Fibroblast of lung (primary cell): ENCODE measurements around the gene PATJ.

ENCODE experiments used
- EZH2 ChIP-seq: IDR thresholded peaks from 2 replicates; pipeline ENCODE4 v1.5.1; 2012; ENCODE audit warnings: low read length, control low read depth, mild to moderate bottlenecking; ENCODE audit errors: missing control alignments
- TF ChIP-seq, protein P1 (sequence below), 2 donors: IDR thresholded peaks in 1 of 2; conservative IDR thresholded peaks in 1 of 2; 1 replicate in 1 of 2; 2 replicates in 1 of 2; pipeline ENCODE4 v1.5.1; 2011 to 2012; ENCODE audit warnings: low read length in 2 of 2, control low read depth in 1 of 2, inconsistent platforms in 1 of 2, low read depth in 1 of 2, mild to moderate bottlenecking in 1 of 2

GRCh38 chr1:61865646-61866220, 123.5 kb downstream of the PATJ start:
- TF ChIP-seq, protein P1, sequence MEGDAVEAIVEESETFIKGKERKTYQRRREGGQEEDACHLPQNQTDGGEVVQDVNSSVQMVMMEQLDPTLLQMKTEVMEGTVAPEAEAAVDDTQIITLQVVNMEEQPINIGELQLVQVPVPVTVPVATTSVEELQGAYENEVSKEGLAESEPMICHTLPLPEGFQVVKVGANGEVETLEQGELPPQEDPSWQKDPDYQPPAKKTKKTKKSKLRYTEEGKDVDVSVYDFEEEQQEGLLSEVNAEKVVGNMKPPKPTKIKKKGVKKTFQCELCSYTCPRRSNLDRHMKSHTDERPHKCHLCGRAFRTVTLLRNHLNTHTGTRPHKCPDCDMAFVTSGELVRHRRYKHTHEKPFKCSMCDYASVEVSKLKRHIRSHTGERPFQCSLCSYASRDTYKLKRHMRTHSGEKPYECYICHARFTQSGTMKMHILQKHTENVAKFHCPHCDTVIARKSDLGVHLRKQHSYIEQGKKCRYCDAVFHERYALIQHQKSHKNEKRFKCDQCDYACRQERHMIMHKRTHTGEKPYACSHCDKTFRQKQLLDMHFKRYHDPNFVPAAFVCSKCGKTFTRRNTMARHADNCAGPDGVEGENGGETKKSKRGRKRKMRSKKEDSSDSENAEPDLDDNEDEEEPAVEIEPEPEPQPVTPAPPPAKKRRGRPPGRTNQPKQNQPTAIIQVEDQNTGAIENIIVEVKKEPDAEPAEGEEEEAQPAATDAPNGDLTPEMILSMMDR (conservative IDR thresholded peaks at IDR 0.05 in 1 of 2, IDR thresholded peaks at IDR 0.05 in 1 of 2; ENCODE audit: low read depth in 1 of 2, low read length in 2 of 2): no peak
- no peak for TF ChIP-seq EZH2
